OCI-LY7 (cell line): ENCODE measurements around the gene ANKRD33B. TPM values are rescaled to one million over a fixed set of nuclear protein-coding genes. Genes with fewer than 3 reads are reported as not detected.
"Not testable (repeated sequence)": the region's sequence is repeated elsewhere in the genome, so short reads cannot be mapped to it uniquely, and the experiment has no call there.

ENCODE experiments used
- BruUV-seq: library from RNA; stranded (reverse); fragments of 400-500 nt; replicated peaks from 2 replicates; lab custom pipeline; 2021; lab: Mats Ljungman, UMichigan
- CTCF ChIA-PET: fragments of 300-600 bp; sonication (Branson Sonifier 250); formaldehyde crosslinking; loops from one replicate; lab custom pipeline; 2022; ENCODE audit warnings: antibody characterized with exemption; ENCODE audit not compliant: unreplicated experiment; lab: Charles Lee
- POLR2A ChIA-PET: fragments of 300-600 bp; sonication (Branson Sonifier 250); formaldehyde crosslinking; loops from one replicate; lab custom pipeline; 2022; ENCODE audit warnings: antibody characterized with exemption; lab: Charles Lee
- DNase-seq: peaks from one replicate; pipeline ENCODE4 v3.0.0-alpha.2; 2015; ENCODE audit warnings: low spot score
- H2AFZ ChIP-seq: fragments of 200-600 bp; sonication (generic), shearing (Covaris generic); 2 replicates; pipeline ENCODE4 v1.6.1; 2014; ENCODE audit warnings: mild to moderate bottlenecking, antibody characterized with exemption, low read length, moderate library complexity
- H3K27ac ChIP-seq: fragments of 200-600 bp; sonication (generic); 2 replicates; pipeline ENCODE4 v1.5.1; 2014; ENCODE audit warnings: mixed run types, low read depth, mild to moderate bottlenecking, moderate library complexity, low read length, inconsistent platforms; ENCODE audit not compliant: poor library complexity, severe bottlenecking
- H3K36me3 ChIP-seq: fragments of 200-600 bp; sonication (generic); 2 replicates; pipeline ENCODE4 v1.6.1; 2014; ENCODE audit warnings: mild to moderate bottlenecking, antibody characterized with exemption, low read length, moderate library complexity, mixed read lengths; ENCODE audit not compliant: insufficient read depth
- H3K4me1 ChIP-seq: fragments of 200-600 bp; sonication (generic); 2 replicates; pipeline ENCODE4 v1.5.1; 2014; ENCODE audit warnings: mild to moderate bottlenecking, low read length; ENCODE audit not compliant: insufficient read depth, poor library complexity, severe bottlenecking
- H3K4me2 ChIP-seq: fragments of 200-600 bp; sonication (generic); 2 replicates; pipeline ENCODE4 v1.6.1; 2014; ENCODE audit warnings: mild to moderate bottlenecking, low read length
- H3K4me3 ChIP-seq: fragments of 200-600 bp; sonication (generic); 2 replicates; pipeline ENCODE4 v1.5.1; 2014; ENCODE audit warnings: mild to moderate bottlenecking, low read depth, low read length; ENCODE audit not compliant: poor library complexity, severe bottlenecking
- H3K79me2 ChIP-seq: fragments of 200-600 bp; sonication (generic); 2 replicates; pipeline ENCODE4 v1.6.1; 2016; ENCODE audit warnings: low read depth, mild to moderate bottlenecking, low read length, moderate library complexity, mixed read lengths; ENCODE audit not compliant: insufficient read depth
- H3K9me2 ChIP-seq: fragments of 200-600 bp; sonication (generic); 2 replicates; pipeline ENCODE4 v1.6.1; 2016; ENCODE audit warnings: mild to moderate bottlenecking, low read length, mixed read lengths; ENCODE audit not compliant: insufficient read depth
- H3K9me3 ChIP-seq: fragments of 200-600 bp; sonication (generic); 2 replicates; pipeline ENCODE4 v1.6.1; 2014; ENCODE audit warnings: mild to moderate bottlenecking, mixed run types, low read length, mixed read lengths
- H4K20me1 ChIP-seq: fragments of 200-600 bp; sonication (generic); 2 replicates; pipeline ENCODE4 v1.6.1; 2014; ENCODE audit warnings: mild to moderate bottlenecking, antibody characterized with exemption, low read length, moderate library complexity, mixed read lengths; ENCODE audit not compliant: insufficient read depth
- EZH2phosphoT487 ChIP-seq: fragments of 200-600 bp; sonication (generic); IDR thresholded peaks from 2 replicates; pipeline ENCODE4 v1.6.1; 2018; ENCODE audit warnings: low read depth, borderline replicate concordance, mild to moderate bottlenecking, mixed run types, antibody characterized with exemption, low read length, moderate library complexity, mixed read lengths
- intact Hi-C: fragments of 100-400 bp; cut with micrococcal nuclease; formaldehyde crosslinking; loops from one replicate; pipeline ENCODE4 v1.10.0; 2022; ENCODE audit not compliant: unreplicated experiment
- total RNA-seq, 2 experiments: library from RNA; depleted of rRNA in 1 of 2; stranded (reverse); fragments of >200 nt in 1 of 2; shearing (Covaris generic) in 1 of 2; gene quantifications; 2 replicates each; pipeline ENCODE4 v1.2.3, GENCODE V29; 2014 to 2022
- TF ChIP-seq, protein P1 (sequence below): fragments of 200-600 bp; sonication (generic); conservative IDR thresholded peaks from 2 replicates; pipeline ENCODE4 v1.5.1; 2014; ENCODE audit warnings: mild to moderate bottlenecking, antibody characterized with exemption, low read length, moderate library complexity, mixed read lengths

The ANKRD33B gene
- total RNA-seq, 2 experiments from 2014 or later, result 5.6 to 11.4 TPM

DNA sequence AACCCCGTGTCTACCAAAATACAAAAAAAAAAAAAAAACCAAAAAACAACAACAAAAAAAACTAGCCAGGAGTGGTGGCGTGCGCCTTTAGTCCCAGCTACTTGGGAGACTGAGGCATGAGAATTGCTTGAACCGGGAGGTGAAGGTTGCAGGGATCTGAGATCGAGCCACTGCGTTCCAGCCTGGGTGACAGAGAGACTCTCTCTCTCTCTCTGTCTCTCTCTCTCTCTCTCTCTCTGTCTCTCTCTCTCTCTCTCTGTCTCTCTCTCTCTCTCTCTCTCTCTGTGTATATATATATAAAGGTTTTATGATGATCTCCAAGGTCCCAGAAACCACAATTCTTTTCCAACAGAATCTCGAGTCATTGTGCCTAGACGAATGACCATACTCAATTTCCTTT lies 18.8 kb upstream of the ANKRD33B start:
- CTCF ChIA-PET, result no interaction called here
- no TSS peak for BruUV-seq
- Histone ChIP-seq H3K9me2 (no peaks in the 10 kb centered on the region), H3K27ac (no peak overlapping the region), H3K36me3 (no peaks in the 10 kb centered on the region), H3K4me3 (no peak overlapping the region), H4K20me1 (no peaks in the 10 kb centered on the region), H2AFZ (no peak overlapping the region), H3K9me3 (no peaks in the 10 kb centered on the region), H3K4me2 (no peak overlapping the region), H3K79me2 (no peaks in the 10 kb centered on the region), H3K4me1 (no peaks in the 10 kb centered on the region)
- TF ChIP-seq EZH2phosphoT487, result no peak
- TF ChIP-seq, protein P1, sequence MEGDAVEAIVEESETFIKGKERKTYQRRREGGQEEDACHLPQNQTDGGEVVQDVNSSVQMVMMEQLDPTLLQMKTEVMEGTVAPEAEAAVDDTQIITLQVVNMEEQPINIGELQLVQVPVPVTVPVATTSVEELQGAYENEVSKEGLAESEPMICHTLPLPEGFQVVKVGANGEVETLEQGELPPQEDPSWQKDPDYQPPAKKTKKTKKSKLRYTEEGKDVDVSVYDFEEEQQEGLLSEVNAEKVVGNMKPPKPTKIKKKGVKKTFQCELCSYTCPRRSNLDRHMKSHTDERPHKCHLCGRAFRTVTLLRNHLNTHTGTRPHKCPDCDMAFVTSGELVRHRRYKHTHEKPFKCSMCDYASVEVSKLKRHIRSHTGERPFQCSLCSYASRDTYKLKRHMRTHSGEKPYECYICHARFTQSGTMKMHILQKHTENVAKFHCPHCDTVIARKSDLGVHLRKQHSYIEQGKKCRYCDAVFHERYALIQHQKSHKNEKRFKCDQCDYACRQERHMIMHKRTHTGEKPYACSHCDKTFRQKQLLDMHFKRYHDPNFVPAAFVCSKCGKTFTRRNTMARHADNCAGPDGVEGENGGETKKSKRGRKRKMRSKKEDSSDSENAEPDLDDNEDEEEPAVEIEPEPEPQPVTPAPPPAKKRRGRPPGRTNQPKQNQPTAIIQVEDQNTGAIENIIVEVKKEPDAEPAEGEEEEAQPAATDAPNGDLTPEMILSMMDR, result no peak
- DNase-seq, result no peak
- intact Hi-C loops, result no loop called here
- POLR2A ChIA-PET, result interaction anchor here (0.9 to 1.0 kb wide), 2 partner anchors 19 to 38 kb away, joined by 3 to 4 read pairs; partner anchors contain the start of gene ANKRD33B

DNA sequence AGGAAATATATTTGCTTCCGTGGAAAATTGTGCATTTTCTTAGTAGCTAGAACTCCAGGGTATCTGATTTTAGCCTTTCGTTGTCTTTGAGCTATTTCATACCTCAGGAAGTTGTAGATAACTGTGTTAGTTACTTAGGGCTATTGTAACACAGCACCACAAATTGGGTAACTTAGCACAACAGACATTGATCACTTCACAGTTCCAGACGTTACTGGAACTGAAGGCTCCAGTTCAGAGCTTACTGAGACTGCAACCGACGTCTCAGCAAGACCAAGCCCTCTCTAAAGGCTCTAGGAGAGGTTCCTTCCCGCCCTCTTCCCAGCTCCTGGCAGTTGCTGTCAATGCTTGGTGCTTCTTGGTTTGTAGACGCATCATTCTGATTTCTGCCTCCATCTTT lies 17.7 kb upstream of the ANKRD33B start:
- H2AFZ ChIP-seq, result no peak overlapping the region
- H3K36me3 ChIP-seq, result no peaks in the 10 kb centered on the region
- no peak overlapping the region for H3K27ac ChIP-seq
- no peaks in the 10 kb centered on the region for H3K79me2 ChIP-seq
- no peaks in the 10 kb centered on the region for H3K9me3 ChIP-seq
- TF ChIP-seq EZH2phosphoT487, result no peak
- TF ChIP-seq, protein P1, result no peak
- H3K9me2 ChIP-seq, result no peaks in the 10 kb centered on the region
- no peak overlapping the region for H3K4me3 ChIP-seq
- no TSS peak for BruUV-seq
- no peaks in the 10 kb centered on the region for H4K20me1 ChIP-seq
- H3K4me1 ChIP-seq, result no peaks in the 10 kb centered on the region
- H3K4me2 ChIP-seq, result no peak overlapping the region
- POLR2A ChIA-PET, result interaction anchor here (0.8 to 0.9 kb wide), 3 partner anchors 12 to 22 kb away, joined by 3 to 5 read pairs (median 4); no protein-coding TSS in a partner anchor
- intact Hi-C loops, result no loop called here
- CTCF ChIA-PET, result interaction anchor here (0.8 kb wide), 1 partner anchor 11 kb away, joined by 3 read pairs; no protein-coding TSS in a partner anchor
- no peak for DNase-seq

DNA sequence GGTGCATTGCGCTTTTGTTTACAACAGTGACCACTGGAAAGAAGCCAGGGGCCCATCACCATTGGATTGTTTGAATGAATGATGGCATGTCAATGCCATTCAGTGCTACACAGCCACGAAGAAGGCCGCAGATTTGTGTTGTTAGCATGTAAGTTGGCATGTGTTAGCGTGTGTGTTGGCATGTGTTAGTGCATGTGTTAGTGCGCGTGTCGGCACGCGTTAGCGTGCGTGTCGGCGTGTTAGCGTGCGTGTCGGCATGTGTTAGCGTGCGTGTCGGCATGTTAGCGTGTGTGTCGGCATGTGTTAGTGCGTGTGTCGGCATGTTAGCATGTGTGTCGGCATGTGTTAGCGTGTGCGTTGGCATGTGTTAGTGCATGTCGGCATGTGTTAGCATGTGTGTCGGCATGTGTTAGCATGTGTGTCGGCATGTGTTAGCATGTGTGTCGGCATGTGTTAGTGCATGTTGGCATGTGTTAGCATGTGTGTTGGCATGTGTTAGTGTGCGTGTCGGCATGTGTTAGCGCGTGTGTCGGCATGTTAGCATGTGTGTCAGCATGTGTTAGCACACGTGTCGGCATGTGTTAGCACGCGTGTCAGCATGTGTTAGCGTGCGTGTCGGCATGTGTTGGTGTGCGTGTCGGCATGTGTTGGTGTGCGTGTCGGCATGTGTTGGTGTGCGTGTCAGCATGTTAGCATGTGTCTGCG lies 15.3 kb upstream of the ANKRD33B start:
- Histone ChIP-seq H3K36me3 (no peaks in the 10 kb centered on the region), H4K20me1 (no peaks in the 10 kb centered on the region), H3K4me3 (no peak overlapping the region), H3K9me3 (no peaks in the 10 kb centered on the region), H3K9me2 (no peaks in the 10 kb centered on the region), H3K27ac (no peak overlapping the region), H3K4me2 (no peak overlapping the region), H3K4me1 (peaks cover 13% of the 10 kb centered on the region), H3K79me2 (no peaks in the 10 kb centered on the region), H2AFZ (no peak overlapping the region)
- CTCF ChIA-PET, result no interaction called here
- intact Hi-C loops, result no loop called here
- POLR2A ChIA-PET, result interaction anchor here (1.0 kb wide), 1 partner anchor 61 kb away, joined by 4 read pairs; no protein-coding TSS in a partner anchor
- TF ChIP-seq, protein P1, result no peak
- TF ChIP-seq EZH2phosphoT487, result no peak
- no TSS peak for BruUV-seq
- DNase-seq, result no peak

DNA sequence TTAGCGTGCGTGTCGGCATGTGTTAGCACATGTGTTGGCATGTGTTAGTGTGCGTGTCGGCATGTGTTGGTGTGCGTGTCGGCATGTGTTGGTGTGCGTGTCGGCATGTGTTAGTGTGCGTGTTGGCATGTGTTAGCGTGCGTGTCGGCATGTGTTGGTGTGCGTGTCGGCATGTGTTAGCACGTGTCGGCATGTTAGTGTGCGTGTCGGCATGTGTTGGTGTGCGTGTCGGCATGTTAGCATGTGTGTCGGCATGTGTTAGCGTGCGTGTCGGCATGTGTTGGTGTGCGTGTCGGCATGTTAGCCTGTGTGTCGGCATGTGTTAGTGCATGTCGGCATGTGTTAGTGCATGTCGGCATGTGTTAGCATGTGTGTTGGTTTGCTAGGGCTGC lies 14.8 kb upstream of the ANKRD33B start:
- H3K9me2 ChIP-seq, H3K4me2 ChIP-seq, H3K27ac ChIP-seq, H3K4me3 ChIP-seq, intact Hi-C loops, POLR2A ChIA-PET, BruUV-seq, H3K79me2 ChIP-seq, H4K20me1 ChIP-seq, DNase-seq, H3K36me3 ChIP-seq, CTCF ChIA-PET, H3K9me3 ChIP-seq, H2AFZ ChIP-seq: not testable (repeated sequence)
- peaks cover 13% of the 10 kb centered on the region for H3K4me1 ChIP-seq
